ENCODE measurements around the gene ARHGAP15. TPM values are rescaled to one million over a fixed set of nuclear protein-coding genes. Genes with fewer than 3 reads are reported as not detected.

Gene ARHGAP15
- total and polyA plus RNA-seq, 9 donors: 1.5 to 10.0 (median 2.6) TPM

DNA sequence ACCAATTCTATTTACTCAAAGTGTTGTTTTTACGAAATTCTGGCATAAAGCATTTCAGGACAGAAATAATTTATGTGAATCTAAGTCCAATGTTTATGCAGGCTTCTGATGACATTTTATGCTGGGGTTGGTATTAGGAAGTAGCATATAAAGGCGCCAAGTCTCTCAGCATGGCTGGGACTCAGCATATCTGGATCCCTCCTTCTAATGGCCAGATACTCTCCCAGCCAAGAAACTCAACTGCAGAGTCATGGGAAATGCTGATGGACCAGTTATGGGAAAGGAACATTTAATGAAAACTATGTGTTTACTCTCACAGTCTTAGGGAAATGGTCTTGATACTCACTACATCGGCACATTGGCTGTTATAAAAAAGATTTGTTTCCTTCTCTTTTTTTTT is 392.2 kb downstream of the ARHGAP15 start:
- H3K27ac ChIP-seq: no peak overlapping the region
- WGBS, 3 donors: 67 to 74% (median 70%) methylated on average over 3 of the region's 3 CpGs
- no peaks in the 10 kb centered on the region for H3K9me3 ChIP-seq
- intact Hi-C loops (cut with DNase I): no loop called here
- H3K4me3 ChIP-seq: no peak overlapping the region
- H3K4me1 ChIP-seq (ENCODE audit: insufficient read depth): peaks cover 9% of the 10 kb centered on the region
- H3K27me3 ChIP-seq: no peaks in the 10 kb centered on the region
- no peaks in the 10 kb centered on the region for H3K36me3 ChIP-seq
- no peak for DNase-seq
- TF ChIP-seq, protein P1, sequence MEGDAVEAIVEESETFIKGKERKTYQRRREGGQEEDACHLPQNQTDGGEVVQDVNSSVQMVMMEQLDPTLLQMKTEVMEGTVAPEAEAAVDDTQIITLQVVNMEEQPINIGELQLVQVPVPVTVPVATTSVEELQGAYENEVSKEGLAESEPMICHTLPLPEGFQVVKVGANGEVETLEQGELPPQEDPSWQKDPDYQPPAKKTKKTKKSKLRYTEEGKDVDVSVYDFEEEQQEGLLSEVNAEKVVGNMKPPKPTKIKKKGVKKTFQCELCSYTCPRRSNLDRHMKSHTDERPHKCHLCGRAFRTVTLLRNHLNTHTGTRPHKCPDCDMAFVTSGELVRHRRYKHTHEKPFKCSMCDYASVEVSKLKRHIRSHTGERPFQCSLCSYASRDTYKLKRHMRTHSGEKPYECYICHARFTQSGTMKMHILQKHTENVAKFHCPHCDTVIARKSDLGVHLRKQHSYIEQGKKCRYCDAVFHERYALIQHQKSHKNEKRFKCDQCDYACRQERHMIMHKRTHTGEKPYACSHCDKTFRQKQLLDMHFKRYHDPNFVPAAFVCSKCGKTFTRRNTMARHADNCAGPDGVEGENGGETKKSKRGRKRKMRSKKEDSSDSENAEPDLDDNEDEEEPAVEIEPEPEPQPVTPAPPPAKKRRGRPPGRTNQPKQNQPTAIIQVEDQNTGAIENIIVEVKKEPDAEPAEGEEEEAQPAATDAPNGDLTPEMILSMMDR (IDR thresholded peaks at IDR 0.05): no peak
- TF ChIP-seq EP300 (IDR thresholded peaks at IDR 0.05): no peak
- no peak for TF ChIP-seq POLR2A (IDR thresholded peaks at IDR 0.05)

DNA sequence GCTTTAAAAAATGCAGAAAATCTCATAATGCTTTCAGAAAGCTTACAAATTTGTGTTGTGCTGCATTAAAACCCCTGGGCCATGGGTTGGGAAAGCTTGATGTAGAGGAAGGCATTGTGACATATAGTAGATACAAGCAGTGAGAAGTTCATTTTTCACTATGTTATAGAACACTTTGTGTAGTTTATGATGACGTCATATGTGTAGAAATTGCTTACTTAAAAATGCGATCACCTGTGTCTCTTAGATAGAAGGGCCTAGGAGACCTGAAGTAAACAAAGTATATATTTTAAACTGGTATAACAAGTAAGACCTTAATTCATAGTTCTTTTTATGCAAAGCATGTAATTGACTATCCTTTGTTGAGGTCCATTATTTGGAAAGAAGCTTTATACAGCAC is 393.5 kb downstream of the ARHGAP15 start:
- WGBS, 3 donors: 93 to 97% (median 96%) methylated on average over 2 of the region's 2 CpGs
- Histone ChIP-seq H3K36me3 (no peaks in the 10 kb centered on the region), H3K27me3 (no peaks in the 10 kb centered on the region), H3K9me3 (no peaks in the 10 kb centered on the region), H3K4me3 (no peak overlapping the region), H3K27ac (peak overlapping the region in 1 of 2 donors; percentile 5), H3K4me1 (ENCODE audit: insufficient read depth) (peaks cover 10% of the 10 kb centered on the region)
- DNase-seq: no peak
- intact Hi-C loops (cut with DNase I): no loop called here
- TF ChIP-seq EP300 (IDR thresholded peaks at IDR 0.05) (no peak), POLR2A (IDR thresholded peaks at IDR 0.05) (no peak)
- TF ChIP-seq, protein P1 (IDR thresholded peaks at IDR 0.05): no peak

DNA sequence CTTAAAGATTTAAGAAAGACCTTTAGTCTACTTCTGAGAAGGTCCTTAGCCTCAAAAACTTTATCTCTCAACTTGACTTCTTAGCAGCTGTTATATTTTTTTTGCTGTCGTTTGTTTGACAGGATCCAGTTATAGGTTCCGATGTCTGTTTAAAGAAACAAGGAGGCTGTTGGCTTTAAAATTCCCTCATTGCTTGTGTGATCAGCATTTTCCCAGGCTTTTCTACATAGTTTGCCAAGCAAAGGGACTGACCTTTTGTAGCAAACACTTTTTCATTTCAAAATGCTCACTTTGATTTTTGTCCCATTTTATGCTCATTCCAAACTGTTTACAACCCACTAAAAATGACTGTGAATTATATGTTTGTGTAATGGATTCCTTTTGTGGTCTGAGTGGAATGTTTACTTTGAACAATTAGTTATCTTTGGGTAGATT is 394.9 kb downstream of the ARHGAP15 start:
- no peaks in the 10 kb centered on the region for H3K27me3 ChIP-seq
- H3K27ac ChIP-seq: peak overlapping the region in 1 of 2 donors; percentile 39
- 2 to 14% (median 5%) methylated on average over 2 of the region's 2 CpGs for WGBS, 3 donors
- H3K36me3 ChIP-seq: no peaks in the 10 kb centered on the region
- TF ChIP-seq, protein P1 (IDR thresholded peaks at IDR 0.05): no peak
- TF ChIP-seq POLR2A (IDR thresholded peaks at IDR 0.05): no peak
- no peaks in the 10 kb centered on the region for H3K9me3 ChIP-seq
- H3K4me1 ChIP-seq (ENCODE audit: insufficient read depth): peaks cover 8% of the 10 kb centered on the region
- intact Hi-C loops (cut with DNase I): no loop called here
- H3K4me3 ChIP-seq: no peak overlapping the region
- DNase-seq: no peak

DNA sequence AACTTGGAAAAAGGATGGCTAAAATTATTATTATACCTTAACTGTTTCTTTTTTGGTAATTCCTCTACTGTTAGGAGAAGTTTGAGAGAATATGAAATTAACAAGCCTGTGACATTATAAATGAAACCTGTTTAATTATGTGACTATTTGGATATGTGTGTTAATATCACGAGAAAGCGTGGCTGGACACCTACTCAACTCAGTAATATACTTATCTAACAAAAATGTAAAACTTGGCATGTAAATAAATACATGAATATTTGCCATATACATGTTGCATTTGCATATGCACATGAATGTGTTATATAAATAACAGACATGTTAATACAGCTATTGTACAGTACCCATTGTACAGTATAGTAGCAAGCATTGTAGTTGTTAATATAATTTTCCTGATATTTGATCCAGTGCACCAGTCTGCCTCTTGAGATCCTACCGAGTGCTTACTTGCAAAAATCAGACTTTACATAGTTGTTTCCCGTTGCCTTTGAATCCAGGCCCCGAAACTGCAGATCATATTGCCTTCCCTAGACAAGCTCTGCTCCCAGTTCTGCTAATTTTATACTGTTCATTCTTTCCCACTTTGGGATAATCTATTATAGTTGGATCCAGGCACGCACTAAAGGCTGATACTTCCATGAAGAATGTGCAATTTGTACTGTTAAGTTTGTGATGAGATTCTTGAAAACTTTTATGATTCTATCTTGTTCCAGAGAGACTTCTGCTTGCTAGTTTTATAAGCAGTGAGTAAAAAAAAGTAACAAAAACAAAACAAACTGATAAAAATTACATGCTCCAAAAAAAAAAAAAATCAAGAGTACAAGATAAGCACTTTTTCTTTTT is 395.6 kb downstream of the ARHGAP15 start:
- Histone ChIP-seq H3K9me3 (no peaks in the 10 kb centered on the region), H3K4me1 (ENCODE audit: insufficient read depth) (peaks cover 7% of the 10 kb centered on the region), H3K27me3 (no peaks in the 10 kb centered on the region), H3K4me3 (no peak overlapping the region), H3K36me3 (no peaks in the 10 kb centered on the region), H3K27ac (peak overlapping the region in 1 of 2 donors; percentile 39)
- WGBS, 3 donors: 16 to 17% (median 17%) methylated on average over 6 of the region's 6 CpGs
- intact Hi-C loops (cut with DNase I): no loop called here
- DNase-seq: no peak
- TF ChIP-seq EP300 (IDR thresholded peaks at IDR 0.05) (no peak), POLR2A (IDR thresholded peaks at IDR 0.05) (no peak)
- TF ChIP-seq, protein P1 (IDR thresholded peaks at IDR 0.05): no peak
